ENCODE data around the gene SLC13A4.

SLC13A4 gene

GRCh38 chr7:135653340-135654080 lies 74.5 kb downstream of the SLC13A4 start:
- Histone ChIP-seq H3K36me3 (ENCODE audit: control insufficient read depth in 2 of 2, insufficient read depth in 1 of 2, low read length in 2 of 2) (peaks cover 8 to 18% of the 10 kb centered on the region in 2 experiments), H3K4me1 (ENCODE audit: control insufficient read depth, insufficient read depth, low read length) (no peaks in the 10 kb centered on the region), H3K27ac (ENCODE audit: extremely low read depth, low read depth, low read length) (no peak overlapping the region), H3K4me3 (ENCODE audit: low read depth, low read length) (no peak overlapping the region), H3K9me3 (ENCODE audit: control insufficient read depth, insufficient read depth, low read depth, low read length) (no peaks in the 10 kb centered on the region)
- ChIA-PET POLR2A (no interaction called here), CTCF (interaction anchor here (0.6 kb wide), 1 partner anchor 1042 kb away, joined by 3 read pairs; no protein-coding TSS in a partner anchor)
- TF ChIP-seq ZNF530 (tag by site-specific recombination; IDR thresholded peaks at IDR 0.05; ENCODE audit: low read depth): 0 out of 2 replicates have a peak, but pooled peaks have one; percentile 47
- no peak for TF ChIP-seq HOXC10 (CRISPR knock-in tag; IDR thresholded peaks at IDR 0.05)
- no peak for TF ChIP-seq ZNF473 (tag by site-specific recombination; IDR thresholded peaks at IDR 0.05)
- TF ChIP-seq ZNF140 (tag by site-specific recombination; IDR thresholded peaks at IDR 0.05): peak; percentile 97
- peak; percentile 53; the same call in 1 of the 2 replicates for TF ChIP-seq ZNF18 (tag by site-specific recombination; IDR thresholded peaks at IDR 0.05)
- TF ChIP-seq ZNF510 (tag by site-specific recombination; IDR thresholded peaks at IDR 0.05; ENCODE audit: insufficient replicate concordance): peak; percentile 93
- TF ChIP-seq ZNF610 (tag by site-specific recombination; IDR thresholded peaks at IDR 0.05; ENCODE audit: borderline replicate concordance): 0 out of 2 replicates have a peak, but pooled peaks have one; percentile 52
- peak; percentile 40; the same call in 1 of the 2 replicates for TF ChIP-seq SP3 (tag by site-specific recombination; IDR thresholded peaks at IDR 0.05)
- TF ChIP-seq ZNF202 (tag by site-specific recombination; IDR thresholded peaks at IDR 0.05; ENCODE audit: borderline replicate concordance): peak; percentile 99
- no peak for TF ChIP-seq TRIM28 (IDR thresholded peaks at IDR 0.05; ENCODE audit: borderline replicate concordance, low read length)
- peak; percentile 57 for TF ChIP-seq ZNF366 (tag by site-specific recombination; conservative IDR thresholded peaks at IDR 0.05)
- TF ChIP-seq ZNF529 (tag by site-specific recombination; IDR thresholded peaks at IDR 0.05; ENCODE audit: insufficient replicate concordance): peak; percentile 58
- peak; percentile 74; the same call in 1 of the 2 replicates for TF ChIP-seq ZNF501 (tag by site-specific recombination; IDR thresholded peaks at IDR 0.05)
- peak; percentile 82 for TF ChIP-seq ZNF664 (tag by site-specific recombination; IDR thresholded peaks at IDR 0.05)
- peak; percentile 85 for TF ChIP-seq ZNF623 (tag by site-specific recombination; IDR thresholded peaks at IDR 0.05)
- 0 out of 2 replicates have a peak, but pooled peaks have one; percentile 32 for TF ChIP-seq OVOL3 (tag by site-specific recombination; IDR thresholded peaks at IDR 0.05)
- TF ChIP-seq ZNF654 (tag by site-specific recombination; IDR thresholded peaks at IDR 0.05; ENCODE audit: low read depth): peak; percentile 48
- TF ChIP-seq BCL11A (tag by site-specific recombination; IDR thresholded peaks at IDR 0.05; ENCODE audit: low read depth): no peak
- TF ChIP-seq KLF16 (tag by site-specific recombination; IDR thresholded peaks at IDR 0.05): no peak
- peak; percentile 86; the same call in 1 of the 2 replicates for TF ChIP-seq ZNF266 (tag by site-specific recombination; IDR thresholded peaks at IDR 0.05; ENCODE audit: low read depth)
- peak; percentile 87 for TF ChIP-seq ZNF404 (tag by site-specific recombination; IDR thresholded peaks at IDR 0.05)
- TF ChIP-seq HOXD13 (CRISPR knock-in tag; IDR thresholded peaks at IDR 0.05; ENCODE audit: borderline replicate concordance): no peak
- TF ChIP-seq ZNF19 (tag by site-specific recombination; IDR thresholded peaks at IDR 0.05; ENCODE audit: low read depth): peak; percentile 62; the same call in 1 of the 2 replicates
- TF ChIP-seq ZNF785 (tag by site-specific recombination; IDR thresholded peaks at IDR 0.05): no peak
- TF ChIP-seq ZNF292 (tag by site-specific recombination; IDR thresholded peaks at IDR 0.05; ENCODE audit: borderline replicate concordance, low read depth): peak; percentile 96; the same call in 1 of the 2 replicates
- 0 out of 2 replicates have a peak, but pooled peaks have one; percentile 27 for TF ChIP-seq ZNF341 (tag by site-specific recombination; IDR thresholded peaks at IDR 0.05; ENCODE audit: low read depth)
- peak; percentile 77; the same call in 1 of the 2 replicates for TF ChIP-seq ZBTB1 (tag by site-specific recombination; IDR thresholded peaks at IDR 0.05)
- peak; percentile 98 for TF ChIP-seq ZNF426 (tag by site-specific recombination; IDR thresholded peaks at IDR 0.05)
- TF ChIP-seq KLF7 (tag by site-specific recombination; IDR thresholded peaks at IDR 0.05; ENCODE audit: borderline replicate concordance): peak; percentile 43; the same call in 1 of the 2 replicates
- TF ChIP-seq GLI2 (tag by site-specific recombination; IDR thresholded peaks at IDR 0.05; ENCODE audit: borderline replicate concordance, low read depth): peak; percentile 71; the same call in 1 of the 2 replicates
- peak; percentile 87 for TF ChIP-seq ZBTB8A (tag by site-specific recombination; IDR thresholded peaks at IDR 0.05)
- TF ChIP-seq ZIC2 (tag by site-specific recombination; IDR thresholded peaks at IDR 0.05): no peak
- no peak for TF ChIP-seq ZNF792 (tag by site-specific recombination; IDR thresholded peaks at IDR 0.05)
- TF ChIP-seq ZBTB7A (tag by site-specific recombination; IDR thresholded peaks at IDR 0.05; ENCODE audit: low read depth): no peak
